Endometrium (tissue), 2 donors: ENCODE results near the gene LCN6.
"Not testable (repeated sequence)": the region's sequence is repeated elsewhere in the genome, so short reads cannot be mapped to it uniquely, and the experiment has no call there.

Experiments
- FAIRE-seq: peaks from 2 replicates; lab custom pipeline; 2012; peaks lifted over from hg19 to GRCh38; lab: Jason Lieb, UNC
- donor health status: control.
- donor health status: control.

The LCN6 gene

GRCh38 chr9:136748201-136748600 is at the start of gene LCN6:
Gene LCN6, minus strand, starts transcription at chr9:136748525. Its CDS starts 42 bp downstream, at chr9:136748483.
- FAIRE-seq: no peak

GRCh38 chr9:136796775-136797347 is 48.5 kb upstream of the LCN6 start:
- not testable (repeated sequence) for FAIRE-seq

GRCh38 chr9:136796238-136796774 is 48.0 kb upstream of the LCN6 start, which contains the start of gene CCDC183:
Gene CCDC183, plus strand, starts transcription at chr9:136796338. Its CDS starts 60 bp downstream, at chr9:136796398.
- no peak for FAIRE-seq

- no peak for FAIRE-seq
Measured at GRCh38 chr9:136795000-136795348, 46.6 kb upstream of the LCN6 start.

- FAIRE-seq: no peak
Measured at GRCh38 chr9:136794281-136794999, 46.1 kb upstream of the LCN6 start.

GRCh38 chr9:136793086-136793946 is 45.0 kb upstream of the LCN6 start:
- FAIRE-seq: no peak

GRCh38 chr9:136792321-136793085 is 44.2 kb upstream of the LCN6 start:
- FAIRE-seq: no peak

- FAIRE-seq: no peak
Measured at GRCh38 chr9:136791516-136792276, 43.4 kb upstream of the LCN6 start.

- peak; percentile 23 for FAIRE-seq
Measured at GRCh38 chr9:136790640-136791515, 42.6 kb upstream of the LCN6 start, which contains the start of gene TMEM141. Gene TMEM141, plus strand, starts transcription at chr9:136791344. Its CDS starts 27 bp downstream, at chr9:136791371.

- FAIRE-seq: no peak
Measured at GRCh38 chr9:136789523-136789937, 41.2 kb upstream of the LCN6 start.

GRCh38 chr9:136788644-136789522 is 40.6 kb upstream of the LCN6 start:
- not testable (repeated sequence) for FAIRE-seq

GRCh38 chr9:136787690-136788400 is 39.5 kb upstream of the LCN6 start:
- FAIRE-seq: no peak

GRCh38 chr9:136786983-136787382 is 38.7 kb upstream of the LCN6 start:
- FAIRE-seq: not testable (repeated sequence)

GRCh38 chr9:136786451-136786850 is 38.1 kb upstream of the LCN6 start:
- FAIRE-seq: no peak

GRCh38 chr9:136785565-136786355 is 37.4 kb upstream of the LCN6 start:
- not testable (repeated sequence) for FAIRE-seq

GRCh38 chr9:136784997-136785361 is 36.7 kb upstream of the LCN6 start:
- no peak for FAIRE-seq

GRCh38 chr9:136784249-136784996 is 36.1 kb upstream of the LCN6 start:
- FAIRE-seq: no peak
